GM12874 (cell line): ENCODE measurements around the gene INTS11.

Source experiments
- CTCF ChIP-seq: IDR thresholded peaks from 2 replicates; pipeline ENCODE4 v1.5.1; 2011; ENCODE audit warnings: low read depth, mild to moderate bottlenecking, control low read depth, low read length, moderate library complexity; ENCODE audit not compliant: insufficient read depth

Gene INTS11

GRCh38 chr1:1321477-1321876 is 3.0 kb downstream of the INTS11 start:
- TF ChIP-seq CTCF = no peak

- no peak for TF ChIP-seq CTCF
These were observed 3.6 kb downstream of the INTS11 start for GRCh38 chr1:1320666-1321448.

- no peak for TF ChIP-seq CTCF
These were observed 4.9 kb downstream of the INTS11 start for GRCh38 chr1:1319646-1319941.

- no peak for TF ChIP-seq CTCF
These were observed 5.4 kb downstream of the INTS11 start for GRCh38 chr1:1318777-1319645.

- TF ChIP-seq CTCF = no peak
These were observed 6.3 kb downstream of the INTS11 start for GRCh38 chr1:1318131-1318652.

GRCh38 chr1:1317420-1317819 is 7.0 kb downstream of the INTS11 start:
- no peak for TF ChIP-seq CTCF

- TF ChIP-seq CTCF = no peak
These were observed 9.0 kb downstream of the INTS11 start for GRCh38 chr1:1315435-1315954.
